ENCODE results near the gene ASIC3.

The ASIC3 gene

GRCh38 chr7:151085691-151086620, 37.6 kb downstream of the ASIC3 start, which contains the start of gene AGAP3:
Gene AGAP3 (plus strand): TSS chr7:151086475. CDS start chr7:151086742, 267 bp downstream.
- DNase-seq (ENCODE audit: low read depth): peak; percentile 58

- no peak for DNase-seq (ENCODE audit: low read depth)
Observed at GRCh38 chr7:151086802-151087244, 38.5 kb downstream of the ASIC3 start.

- no peak for DNase-seq (ENCODE audit: low read depth)
Observed at GRCh38 chr7:151087245-151088018, 39.1 kb downstream of the ASIC3 start.

GRCh38 chr7:151088019-151088855, 39.9 kb downstream of the ASIC3 start:
- no peak for DNase-seq (ENCODE audit: low read depth)

- no peak for DNase-seq (ENCODE audit: low read depth)
Observed at GRCh38 chr7:151088856-151089699, 40.7 kb downstream of the ASIC3 start.

- no peak for DNase-seq (ENCODE audit: low read depth)
Observed at GRCh38 chr7:151089893-151090730, 41.8 kb downstream of the ASIC3 start.

- DNase-seq (ENCODE audit: low read depth): no peak
Observed at GRCh38 chr7:151091003-151091402, 42.7 kb downstream of the ASIC3 start.

GRCh38 chr7:151091431-151091830, 43.1 kb downstream of the ASIC3 start:
- DNase-seq (ENCODE audit: low read depth): no peak

GRCh38 chr7:151091988-151092387, 43.7 kb downstream of the ASIC3 start:
- DNase-seq (ENCODE audit: low read depth): no peak

- DNase-seq (ENCODE audit: low read depth): no peak
Observed at GRCh38 chr7:151093748-151094147, 45.4 kb downstream of the ASIC3 start.

- no peak for DNase-seq (ENCODE audit: low read depth)
Observed at GRCh38 chr7:151094675-151095074, 46.3 kb downstream of the ASIC3 start.

- DNase-seq (ENCODE audit: low read depth): no peak
Observed at GRCh38 chr7:151095123-151095797, 46.9 kb downstream of the ASIC3 start.

- no peak for DNase-seq (ENCODE audit: low read depth)
Observed at GRCh38 chr7:151095828-151096475, 47.6 kb downstream of the ASIC3 start.

- no peak for DNase-seq (ENCODE audit: low read depth)
Observed at GRCh38 chr7:151099486-151100211, 51.3 kb downstream of the ASIC3 start.

GRCh38 chr7:151100921-151101320, 52.6 kb downstream of the ASIC3 start:
- DNase-seq (ENCODE audit: low read depth): no peak

- no peak for DNase-seq (ENCODE audit: low read depth)
Observed at GRCh38 chr7:151101621-151102396, 53.5 kb downstream of the ASIC3 start.

Data from T-helper 22 cell (primary cell).